Erythroblast (primary cell): ENCODE data around the gene GP1BA.

Experiments
- GATA1 ChIP-seq: IDR thresholded peaks from 2 replicates; pipeline ENCODE4 v1.6.1; 2011; ENCODE audit warnings: low read depth, mild to moderate bottlenecking, control low read depth, low read length, moderate library complexity
- POLR2A ChIP-seq: IDR thresholded peaks from 2 replicates; pipeline ENCODE4 v1.6.1; 2011; ENCODE audit warnings: mild to moderate bottlenecking, low read length

DNA sequence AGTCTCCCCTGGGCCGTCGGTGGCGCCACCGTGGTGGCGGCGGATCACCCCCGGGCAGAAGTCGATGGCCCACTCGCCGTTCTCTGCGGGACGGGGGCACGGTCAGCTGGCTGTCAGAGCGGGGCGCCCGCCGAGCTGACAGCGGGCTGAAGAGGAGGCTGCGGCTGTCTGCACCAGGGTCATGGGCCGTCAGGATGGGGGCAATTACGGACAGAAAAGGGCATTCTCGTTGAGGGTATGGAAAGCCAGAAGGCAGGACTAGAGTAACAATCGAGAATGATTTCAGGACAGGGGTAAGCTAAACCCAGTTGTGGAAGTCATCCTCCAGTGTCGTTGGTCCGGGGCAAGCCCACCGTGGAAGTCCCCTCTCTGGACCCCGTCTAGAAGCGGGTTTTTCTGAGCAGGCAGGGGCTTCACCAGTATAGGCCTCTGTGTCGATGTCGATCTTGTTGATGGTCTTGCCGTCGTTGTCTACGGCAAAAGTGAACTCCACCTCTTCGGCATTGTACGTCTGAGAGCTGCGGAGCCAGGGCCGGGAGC, 30.9 kb upstream of the GP1BA start:
- no peak for TF ChIP-seq POLR2A
- TF ChIP-seq GATA1: no peak
